CD8-positive, alpha-beta memory T cell (primary cell): ENCODE results near the gene EMCN. TPM values are rescaled to one million over a fixed set of nuclear protein-coding genes. Genes with fewer than 3 reads are reported as not detected.
"Not testable (repeated sequence)": the region's sequence is repeated elsewhere in the genome, so short reads cannot be mapped to it uniquely, and the experiment has no call there.

Source experiments
- CTCF ChIA-PET: fragments of 350-600 bp; sonication (Branson Sonifier 250); formaldehyde crosslinking; loops from one replicate; lab custom pipeline; 2021; ENCODE audit warnings: antibody characterized with exemption; lab: Charles Lee
- POLR2A ChIA-PET: fragments of 350-600 bp; sonication (Branson Sonifier 250); formaldehyde crosslinking; loops from one replicate; lab custom pipeline; 2021; ENCODE audit warnings: antibody characterized with exemption; lab: Charles Lee
- DNase-seq, 5 donors: peaks; one replicate each; pipeline versions ENCODE4 v3.0.0 to v3.0.0-alpha.2; 2020 to 2022; ENCODE audit warnings: mixed read lengths in 1 of 5
- H3K27ac ChIP-seq: one replicate; pipeline ENCODE4 v1.7.0; 2013; ENCODE audit warnings: low read depth, mild to moderate bottlenecking, low read length, moderate library complexity
- H3K27me3 ChIP-seq: 2 replicates; pipeline ENCODE4 v1.7.0; 2013; ENCODE audit warnings: low read length, mild to moderate bottlenecking; ENCODE audit not compliant: insufficient read depth, poor library complexity, severe bottlenecking
- H3K36me3 ChIP-seq: 2 replicates; pipeline ENCODE4 v1.7.0; 2013; ENCODE audit warnings: mild to moderate bottlenecking, low read length, moderate library complexity; ENCODE audit not compliant: insufficient read depth
- H3K4me1 ChIP-seq: 2 replicates; pipeline ENCODE4 v1.7.0; 2013; ENCODE audit warnings: mild to moderate bottlenecking, low read length, moderate library complexity; ENCODE audit not compliant: insufficient read depth
- H3K4me3 ChIP-seq: 2 replicates; pipeline ENCODE4 v1.7.0; 2013; ENCODE audit warnings: mild to moderate bottlenecking, low read length
- H3K9me3 ChIP-seq: 2 replicates; pipeline ENCODE4 v1.7.0; 2013; ENCODE audit warnings: mild to moderate bottlenecking, low read length
- H3K27ac Mint-ChIP-seq, 8 donors: one replicate each; pipeline ENCODE4 v1.8.0; 2020 to 2021; ENCODE audit warnings: mixed read lengths in 8 of 8, mild to moderate bottlenecking in 6 of 8, inconsistent platforms in 3 of 8, moderate library complexity in 3 of 8
- H3K27me3 Mint-ChIP-seq, 2 donors: one replicate each; pipeline ENCODE4 v1.8.0; 2020 to 2021; ENCODE audit warnings: mixed read lengths in 2 of 2, mild to moderate bottlenecking in 1 of 2, moderate library complexity in 1 of 2
- H3K36me3 Mint-ChIP-seq, 3 donors: one replicate each; pipeline ENCODE4 v1.8.0; 2020 to 2021; ENCODE audit warnings: mixed read lengths in 3 of 3, inconsistent platforms in 1 of 3, mild to moderate bottlenecking in 1 of 3
- H3K4me1 Mint-ChIP-seq, 3 donors: one replicate each; pipeline ENCODE4 v1.8.0; 2020 to 2021; ENCODE audit warnings: mixed read lengths in 3 of 3, inconsistent platforms in 1 of 3, mild to moderate bottlenecking in 1 of 3
- H3K4me3 Mint-ChIP-seq, 7 donors: one replicate each; pipeline ENCODE4 v1.8.0; 2020 to 2021; ENCODE audit warnings: mixed read lengths in 7 of 7, mild to moderate bottlenecking in 6 of 7, moderate library complexity in 4 of 7, inconsistent platforms in 2 of 7
- H3K9me3 Mint-ChIP-seq, 5 donors: one replicate each; pipeline ENCODE4 v1.8.0; 2020 to 2022; ENCODE audit warnings: mixed read lengths in 5 of 5, mild to moderate bottlenecking in 3 of 5, moderate library complexity in 2 of 5, inconsistent platforms in 1 of 5
- polyA plus RNA-seq: library from polyadenylated mRNA; unstranded; fragments of 300-500 nt; fragmentation: Illumina TruSeq; gene quantifications from one replicate; pipeline ENCODE4 v1.2.3, GENCODE V29; 2021
- total RNA-seq, 2 experiments: library from RNA; stranded (reverse); gene quantifications; one replicate each; pipeline ENCODE4 v1.2.3, GENCODE V29; 2021

The EMCN gene
- total and polyA plus RNA-seq, 3 experiments from 2014 or later: not detected

DNA sequence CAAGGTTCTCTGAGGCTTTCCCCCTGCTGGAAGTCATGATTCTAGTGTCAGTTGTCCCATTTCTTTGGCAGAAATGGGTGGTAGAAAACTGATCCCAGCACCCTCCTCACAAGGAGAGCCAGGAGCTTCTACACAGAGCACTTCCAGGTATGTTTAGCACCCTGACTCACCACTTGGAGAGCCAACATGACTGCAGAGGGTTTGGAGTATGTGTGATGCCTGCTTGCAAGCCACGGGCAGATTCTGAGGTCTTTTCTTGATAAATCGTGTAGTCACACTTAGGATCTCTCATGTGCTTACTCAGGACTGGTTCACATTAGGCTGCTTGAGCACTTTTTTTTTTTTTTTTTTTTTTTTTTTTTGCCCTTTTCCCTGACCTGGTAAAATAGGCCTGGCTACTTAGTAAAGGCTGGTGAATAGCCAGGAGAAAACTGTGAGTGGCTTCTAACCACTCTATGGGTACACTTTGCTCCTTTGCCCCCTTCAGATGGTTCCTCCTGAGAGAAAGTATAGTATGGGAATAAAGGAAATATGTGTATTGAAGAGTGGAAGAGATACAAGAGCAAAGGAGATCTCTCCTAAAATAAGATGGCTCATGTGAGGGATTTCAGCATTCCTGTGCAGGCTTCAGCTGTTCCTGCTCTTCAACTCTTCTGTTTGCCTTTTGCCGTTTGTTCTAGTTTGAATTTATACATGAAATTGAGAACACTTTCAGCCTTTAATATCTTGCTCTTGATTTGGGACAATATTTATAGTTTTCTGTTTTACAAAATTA, 103.6 kb downstream of the EMCN start:
- no peak overlapping the region for H3K27ac Mint-ChIP-seq
- H3K36me3 Mint-ChIP-seq: no peaks in the 10 kb centered on the region
- Histone ChIP-seq H3K9me3 (no peaks in the 10 kb centered on the region), H3K36me3 (no peaks in the 10 kb centered on the region), H3K4me3 (no peak overlapping the region), H3K27ac (no peak overlapping the region), H3K4me1 (no peaks in the 10 kb centered on the region), H3K27me3 (no peaks in the 10 kb centered on the region)
- no peak for DNase-seq
- ChIA-PET POLR2A (no interaction called here), CTCF (interaction anchor here (0.7 kb wide), 1 partner anchor 28 kb away, joined by 4 read pairs; no protein-coding TSS in a partner anchor)
- H3K4me1 Mint-ChIP-seq: no peaks in the 10 kb centered on the region
- H3K4me3 Mint-ChIP-seq: no peak overlapping the region
- peaks cover 4 to 17% of the 10 kb centered on the region in 2 donors for H3K27me3 Mint-ChIP-seq
- H3K9me3 Mint-ChIP-seq: no peaks in the 10 kb centered on the region

DNA sequence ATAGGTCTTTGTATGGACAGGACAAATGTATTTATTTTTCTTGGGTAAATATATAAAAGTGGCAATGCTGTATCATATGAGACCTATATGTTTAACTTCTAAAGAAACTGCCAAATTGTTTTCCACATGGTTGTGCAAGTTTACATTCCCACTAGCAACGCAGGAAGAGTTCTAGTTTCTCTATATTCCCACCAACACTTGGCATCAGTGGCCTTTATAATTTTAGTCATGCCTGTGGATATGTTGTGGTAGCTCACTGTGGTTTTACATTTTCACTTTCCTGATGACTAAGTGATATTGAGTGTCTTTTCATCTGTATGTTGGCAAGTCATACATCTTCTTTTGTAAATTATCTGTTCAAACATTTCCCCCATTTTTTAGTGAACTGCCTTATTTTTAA, 126.0 kb downstream of the EMCN start:
- no peak overlapping the region for H3K27ac ChIP-seq
- no peaks in the 10 kb centered on the region for H3K36me3 ChIP-seq
- CTCF ChIA-PET: no interaction called here
- H3K4me1 Mint-ChIP-seq: no peaks in the 10 kb centered on the region
- no peak overlapping the region for H3K4me3 Mint-ChIP-seq
- POLR2A ChIA-PET: no interaction called here
- no peak overlapping the region for H3K4me3 ChIP-seq
- no peak overlapping the region for H3K27ac Mint-ChIP-seq
- H3K36me3 Mint-ChIP-seq: no peaks in the 10 kb centered on the region
- H3K27me3 ChIP-seq: no peaks in the 10 kb centered on the region
- no peaks in the 10 kb centered on the region for H3K9me3 ChIP-seq
- no peak for DNase-seq
- H3K9me3 Mint-ChIP-seq: no peaks in the 10 kb centered on the region
- H3K27me3 Mint-ChIP-seq: peaks cover 2 to 3% of the 10 kb centered on the region in 2 donors
- no peaks in the 10 kb centered on the region for H3K4me1 ChIP-seq

DNA sequence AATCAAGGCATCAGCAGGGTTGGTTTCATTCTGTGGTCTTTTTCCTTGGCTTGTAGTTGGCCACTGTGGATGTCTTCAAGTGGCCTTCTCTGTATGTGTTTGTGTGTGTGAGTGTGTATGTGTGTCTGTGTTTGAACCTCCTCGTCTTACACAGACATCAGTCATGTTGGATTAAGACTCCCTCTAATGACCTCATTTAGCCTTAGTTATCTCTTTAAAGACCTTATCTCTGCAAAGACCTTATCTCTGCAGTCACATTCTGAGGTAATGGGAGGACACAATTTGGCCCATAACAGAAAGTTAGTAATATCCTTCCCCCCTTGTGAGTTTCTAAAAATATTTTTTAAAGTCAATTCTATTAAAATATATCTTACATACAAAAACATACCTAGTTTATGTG, 126.7 kb downstream of the EMCN start:
- H3K9me3 ChIP-seq: no peaks in the 10 kb centered on the region
- no peaks in the 10 kb centered on the region for H3K36me3 ChIP-seq
- Mint-ChIP-seq H3K9me3 (no peaks in the 10 kb centered on the region), H3K4me3 (no peak overlapping the region), H3K27me3 (peaks cover 0 to 2% of the 10 kb centered on the region in 2 donors), H3K4me1 (no peaks in the 10 kb centered on the region), H3K27ac (no peak overlapping the region), H3K36me3 (no peaks in the 10 kb centered on the region)
- H3K27me3 ChIP-seq: no peaks in the 10 kb centered on the region
- no peaks in the 10 kb centered on the region for H3K4me1 ChIP-seq
- ChIA-PET CTCF (no interaction called here), POLR2A (no interaction called here)
- no peak overlapping the region for H3K27ac ChIP-seq
- no peak for DNase-seq
- H3K4me3 ChIP-seq: no peak overlapping the region

DNA sequence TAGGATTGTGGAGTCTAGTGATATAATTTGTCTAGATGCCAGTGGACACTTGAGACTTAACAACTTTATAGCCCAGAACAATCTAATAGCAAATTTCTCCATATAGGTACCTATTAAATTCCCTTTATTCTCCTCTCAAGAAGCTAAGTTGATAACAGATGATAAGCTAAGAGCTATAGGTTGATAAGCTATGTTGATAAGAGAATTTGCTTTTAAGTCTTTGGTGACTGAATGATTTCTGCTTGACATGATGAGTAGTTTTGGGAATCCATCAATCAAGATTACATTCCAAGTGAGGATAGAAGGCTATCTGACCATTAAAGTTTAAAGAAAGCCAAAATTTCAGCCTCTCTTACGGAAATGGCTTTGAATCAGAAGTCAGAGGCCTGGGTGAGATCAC, 131.6 kb downstream of the EMCN start:
- no peaks in the 10 kb centered on the region for H3K9me3 ChIP-seq
- Mint-ChIP-seq H3K27me3 (peaks cover 0 to 2% of the 10 kb centered on the region in 2 donors), H3K36me3 (no peaks in the 10 kb centered on the region), H3K4me1 (no peaks in the 10 kb centered on the region), H3K9me3 (peaks cover 0 to 3% (median 0%) of the 10 kb centered on the region in 5 donors), H3K4me3 (no peak overlapping the region), H3K27ac (no peak overlapping the region)
- no peak overlapping the region for H3K27ac ChIP-seq
- H3K4me3 ChIP-seq: no peak overlapping the region
- no peaks in the 10 kb centered on the region for H3K27me3 ChIP-seq
- H3K4me1 ChIP-seq: no peaks in the 10 kb centered on the region
- no peak for DNase-seq
- CTCF ChIA-PET: no interaction called here
- no peaks in the 10 kb centered on the region for H3K36me3 ChIP-seq
- POLR2A ChIA-PET: no interaction called here

DNA sequence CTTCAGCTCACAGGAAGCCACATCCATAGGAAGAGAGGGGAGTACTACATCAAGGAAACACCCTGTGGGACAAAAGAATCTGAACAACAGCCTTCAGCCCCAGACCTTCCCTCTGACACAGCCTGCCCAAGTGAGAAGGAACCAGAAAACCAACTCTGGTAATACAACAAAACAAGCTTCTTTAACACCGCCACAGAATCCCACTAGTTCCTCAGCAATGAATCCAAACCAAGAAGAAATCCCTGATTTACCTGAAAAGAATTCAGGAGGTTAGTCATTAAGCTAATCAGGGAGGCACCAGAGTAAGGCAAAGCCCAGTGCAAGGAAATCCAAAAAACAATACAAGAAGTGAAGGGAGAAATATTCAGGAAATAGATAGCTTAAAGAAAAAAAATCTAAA, 137.4 kb downstream of the EMCN start:
- H3K36me3 ChIP-seq, H3K4me1 Mint-ChIP-seq, DNase-seq, H3K4me3 Mint-ChIP-seq, H3K9me3 Mint-ChIP-seq, H3K27ac Mint-ChIP-seq, POLR2A ChIA-PET, H3K27ac ChIP-seq, H3K4me3 ChIP-seq, H3K36me3 Mint-ChIP-seq, H3K27me3 ChIP-seq, H3K4me1 ChIP-seq, H3K9me3 ChIP-seq, CTCF ChIA-PET, H3K27me3 Mint-ChIP-seq: not testable (repeated sequence)

DNA sequence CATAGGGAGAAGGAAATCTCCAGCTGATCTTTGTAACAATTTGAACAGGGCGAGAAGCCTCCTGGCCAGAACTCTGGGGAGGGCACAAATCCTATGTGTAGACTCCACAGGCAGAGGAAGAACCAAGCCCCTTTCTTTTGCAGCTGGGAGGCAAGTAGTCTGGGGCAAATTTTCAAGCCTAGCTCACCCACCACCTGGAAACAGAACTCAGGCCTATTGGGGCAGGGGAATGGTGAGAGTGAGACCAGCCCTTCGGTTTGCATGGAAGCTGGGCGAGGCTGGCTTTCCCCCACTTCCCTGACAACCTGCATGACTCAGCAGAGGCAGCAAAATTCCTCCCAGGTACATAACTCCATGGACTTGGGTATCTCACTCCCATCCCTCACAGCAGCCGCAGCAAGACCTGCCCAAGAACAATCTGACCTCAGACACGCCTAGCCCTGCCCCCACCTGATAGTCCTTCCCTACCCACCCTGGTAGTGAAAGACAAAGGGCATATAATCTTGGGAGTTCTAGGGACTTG, 138.2 kb downstream of the EMCN start:
- Mint-ChIP-seq H3K9me3 (peaks cover 0 to 5% (median 2%) of the 10 kb centered on the region in 5 donors), H3K27ac (no peak overlapping the region), H3K4me3 (no peak overlapping the region), H3K27me3 (peaks cover 3 to 7% of the 10 kb centered on the region in 2 donors), H3K36me3 (peaks cover 0 to 4% (median 0%) of the 10 kb centered on the region in 3 donors), H3K4me1 (no peaks in the 10 kb centered on the region)
- Histone ChIP-seq H3K4me1 (no peaks in the 10 kb centered on the region), H3K9me3 (no peaks in the 10 kb centered on the region), H3K36me3 (no peaks in the 10 kb centered on the region), H3K27ac (no peak overlapping the region), H3K27me3 (no peaks in the 10 kb centered on the region), H3K4me3 (no peak overlapping the region)
- no peak for DNase-seq
- ChIA-PET POLR2A (no interaction called here), CTCF (no interaction called here)

DNA sequence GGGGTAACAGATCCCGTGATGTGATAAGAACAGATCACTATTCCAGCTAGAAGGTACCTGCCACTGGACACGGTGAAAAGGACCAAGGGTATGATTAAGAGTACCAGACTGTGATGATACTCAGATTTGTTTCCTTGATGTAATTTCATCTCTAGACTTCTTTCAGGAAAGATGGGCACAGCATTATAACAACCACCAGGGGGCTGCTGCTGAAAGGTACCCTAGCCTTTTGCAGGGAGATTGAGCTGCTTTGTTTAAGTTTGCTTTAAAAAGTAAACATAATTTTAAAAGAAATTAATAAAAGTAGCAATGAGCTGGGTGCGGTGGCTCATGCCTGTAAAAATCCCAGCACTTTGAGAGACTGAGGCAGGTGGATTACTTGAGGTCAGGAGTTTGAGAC, 145.4 kb downstream of the EMCN start:
- no peak for DNase-seq
- no peak overlapping the region for H3K27ac Mint-ChIP-seq
- ChIA-PET POLR2A (no interaction called here), CTCF (no interaction called here)
- no peak overlapping the region for H3K4me3 Mint-ChIP-seq
- Histone ChIP-seq H3K27ac (no peak overlapping the region), H3K9me3 (no peaks in the 10 kb centered on the region), H3K4me1 (no peaks in the 10 kb centered on the region), H3K4me3 (no peak overlapping the region), H3K36me3 (no peaks in the 10 kb centered on the region), H3K27me3 (no peaks in the 10 kb centered on the region)
- H3K36me3 Mint-ChIP-seq: no peaks in the 10 kb centered on the region
- H3K9me3 Mint-ChIP-seq: no peaks in the 10 kb centered on the region
- peaks cover 1 to 7% of the 10 kb centered on the region in 2 donors for H3K27me3 Mint-ChIP-seq
- H3K4me1 Mint-ChIP-seq: no peaks in the 10 kb centered on the region

DNA sequence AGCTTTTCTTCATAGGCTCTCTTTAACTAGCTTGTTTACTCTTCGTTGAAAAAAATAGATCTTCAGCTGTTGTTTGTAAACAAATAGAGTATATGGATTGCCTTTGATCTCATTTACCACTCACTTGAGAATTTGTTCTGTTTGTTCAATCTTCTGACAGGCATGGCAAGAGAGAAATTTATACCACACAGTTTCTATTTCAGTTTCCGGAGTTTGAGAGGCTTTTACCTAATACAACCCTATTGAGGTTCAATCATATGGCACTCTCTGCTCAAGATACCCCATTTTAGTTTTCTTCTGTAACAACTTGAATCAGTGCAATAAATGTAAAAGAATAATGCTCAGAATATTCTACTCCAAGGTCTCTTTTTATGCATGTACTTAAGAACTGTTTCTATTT, 148.0 kb downstream of the EMCN start:
- Mint-ChIP-seq H3K4me3 (no peak overlapping the region), H3K27ac (no peak overlapping the region), H3K36me3 (no peaks in the 10 kb centered on the region), H3K27me3 (peaks cover 0 to 3% of the 10 kb centered on the region in 2 donors), H3K9me3 (no peaks in the 10 kb centered on the region), H3K4me1 (no peaks in the 10 kb centered on the region)
- no peaks in the 10 kb centered on the region for H3K36me3 ChIP-seq
- POLR2A ChIA-PET: no interaction called here
- H3K4me1 ChIP-seq: no peaks in the 10 kb centered on the region
- CTCF ChIA-PET: no interaction called here
- no peaks in the 10 kb centered on the region for H3K27me3 ChIP-seq
- DNase-seq: no peak
- no peak overlapping the region for H3K4me3 ChIP-seq
- H3K9me3 ChIP-seq: no peaks in the 10 kb centered on the region
- no peak overlapping the region for H3K27ac ChIP-seq
